Right lobe of liver (tissue), 4 donors: ENCODE data around the gene SH2B2.

Experiments
- CTCF ChIP-seq, 4 donors: fragments of 200-600 bp in 3 of 4; fragments of 450-650 bp in 1 of 4; IDR thresholded peaks; one replicate each; pipeline versions ENCODE4 v1.5.1 to v1.8.0; 2016 to 2022; ENCODE audit warnings: antibody characterized with exemption in 4 of 4, mild to moderate bottlenecking in 2 of 4
- POLR2A ChIP-seq: fragments of 450-650 bp; IDR thresholded peaks from one replicate; pipeline ENCODE4 v1.6.1; 2017; ENCODE audit warnings: antibody characterized with exemption, mild to moderate bottlenecking
- donor health status: DM: no; HTN: no; CAD: no.
- donor health status: DM: no; HTN: no; CAD: no.
- donor health status: DM: no; HTN: yes; CAD: no.

- TF ChIP-seq POLR2A, result no peak
- TF ChIP-seq CTCF (IDR thresholded peaks at IDR 0.05), result no peak
Observed at GRCh38 chr7:102268635-102269034, 18.0 kb upstream of the SH2B2 start.
